Ishikawa (cell line): ENCODE data around the gene WDR45.

Experiments used
- CEBPB ChIP-seq: IDR thresholded peaks from 2 replicates; pipeline ENCODE4 v1.6.1; 2012
- CREB1 ChIP-seq: IDR thresholded peaks from 2 replicates; pipeline ENCODE4 v1.6.1; 2012; ENCODE audit warnings: low read depth
- EGR1 ChIP-seq: IDR thresholded peaks from 2 replicates; pipeline ENCODE4 v1.6.1; 2012
- EP300 ChIP-seq: IDR thresholded peaks from 2 replicates; pipeline ENCODE4 v1.6.1; 2012; ENCODE audit warnings: borderline replicate concordance
- MAX ChIP-seq: IDR thresholded peaks from 2 replicates; pipeline ENCODE4 v1.6.1; 2012
- NFIC ChIP-seq: IDR thresholded peaks from 2 replicates; pipeline ENCODE4 v1.6.1; 2012
- RAD21 ChIP-seq: IDR thresholded peaks from 2 replicates; pipeline ENCODE4 v1.6.1; 2012; ENCODE audit warnings: low read depth
- REST ChIP-seq: IDR thresholded peaks from 2 replicates; pipeline ENCODE4 v1.6.1; 2012; ENCODE audit warnings: low read depth, mild to moderate bottlenecking
- TAF1 ChIP-seq: IDR thresholded peaks from 2 replicates; pipeline ENCODE4 v1.6.1; 2012; ENCODE audit warnings: low read depth, mild to moderate bottlenecking
- TCF12 ChIP-seq: IDR thresholded peaks from 2 replicates; pipeline ENCODE4 v1.6.1; 2012; ENCODE audit warnings: low read depth
- TEAD4 ChIP-seq: IDR thresholded peaks from 2 replicates; pipeline ENCODE4 v1.6.1; 2012
- USF1 ChIP-seq: IDR thresholded peaks from 2 replicates; pipeline ENCODE4 v1.6.1; 2012
- YY1 ChIP-seq: IDR thresholded peaks from 2 replicates; pipeline ENCODE4 v1.6.1; 2012; ENCODE audit warnings: low read depth
- ZBTB7A ChIP-seq: IDR thresholded peaks from 2 replicates; pipeline ENCODE4 v1.6.1; 2012; ENCODE audit warnings: low read depth

- TF ChIP-seq CEBPB, result no peak
- no peak for TF ChIP-seq REST
- TF ChIP-seq RAD21, result no peak
- no peak for TF ChIP-seq MAX
- TF ChIP-seq ZBTB7A, result no peak
- no peak for TF ChIP-seq EGR1
- TF ChIP-seq TCF12, result no peak
- TF ChIP-seq EP300, result no peak
- TF ChIP-seq YY1, result no peak
- TF ChIP-seq TEAD4, result no peak
- TF ChIP-seq TAF1, result no peak
- TF ChIP-seq USF1, result no peak
- no peak for TF ChIP-seq NFIC
- no peak for TF ChIP-seq CREB1
These were observed 18.8 kb downstream of the WDR45 start for GRCh38 chrX:49060914-49061313.
